ENCODE results near the gene TRABD2A. TPM values are rescaled to one million over a fixed set of nuclear protein-coding genes. Genes with fewer than 3 reads are reported as not detected.

The TRABD2A gene
- total RNA-seq, 2 donors from 2014 or later = 10.3 TPM; not detected in 1

- no peaks in the 10 kb centered on the region for H3K27me3 ChIP-seq (replicated peaks; ENCODE audit: insufficient read depth)
- H3K27ac ChIP-seq = no peak overlapping the region
- DNase-seq (ENCODE audit: low spot score) = no peak
- no peak for TF ChIP-seq POLR2A (IDR thresholded peaks at IDR 0.05)
- TF ChIP-seq, protein P1, sequence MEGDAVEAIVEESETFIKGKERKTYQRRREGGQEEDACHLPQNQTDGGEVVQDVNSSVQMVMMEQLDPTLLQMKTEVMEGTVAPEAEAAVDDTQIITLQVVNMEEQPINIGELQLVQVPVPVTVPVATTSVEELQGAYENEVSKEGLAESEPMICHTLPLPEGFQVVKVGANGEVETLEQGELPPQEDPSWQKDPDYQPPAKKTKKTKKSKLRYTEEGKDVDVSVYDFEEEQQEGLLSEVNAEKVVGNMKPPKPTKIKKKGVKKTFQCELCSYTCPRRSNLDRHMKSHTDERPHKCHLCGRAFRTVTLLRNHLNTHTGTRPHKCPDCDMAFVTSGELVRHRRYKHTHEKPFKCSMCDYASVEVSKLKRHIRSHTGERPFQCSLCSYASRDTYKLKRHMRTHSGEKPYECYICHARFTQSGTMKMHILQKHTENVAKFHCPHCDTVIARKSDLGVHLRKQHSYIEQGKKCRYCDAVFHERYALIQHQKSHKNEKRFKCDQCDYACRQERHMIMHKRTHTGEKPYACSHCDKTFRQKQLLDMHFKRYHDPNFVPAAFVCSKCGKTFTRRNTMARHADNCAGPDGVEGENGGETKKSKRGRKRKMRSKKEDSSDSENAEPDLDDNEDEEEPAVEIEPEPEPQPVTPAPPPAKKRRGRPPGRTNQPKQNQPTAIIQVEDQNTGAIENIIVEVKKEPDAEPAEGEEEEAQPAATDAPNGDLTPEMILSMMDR (IDR thresholded peaks at IDR 0.05) = no peak
- TF ChIP-seq POLR2AphosphoS5 (IDR thresholded peaks at IDR 0.05) = no peak
- no peaks in the 10 kb centered on the region for H3K4me1 ChIP-seq (replicated peaks)
- H3K4me3 ChIP-seq = no peak overlapping the region
- WGBS = 94% methylated on average over 7 of the region's 7 CpGs
- no peaks in the 10 kb centered on the region for H3K36me3 ChIP-seq
- no peaks in the 10 kb centered on the region for H3K9me3 ChIP-seq
- intact Hi-C loops (cut with DNase I) = no loop called here
These were observed 59.1 kb downstream of the TRABD2A start for GRCh38 chr2:84821806-84822205.

DNA sequence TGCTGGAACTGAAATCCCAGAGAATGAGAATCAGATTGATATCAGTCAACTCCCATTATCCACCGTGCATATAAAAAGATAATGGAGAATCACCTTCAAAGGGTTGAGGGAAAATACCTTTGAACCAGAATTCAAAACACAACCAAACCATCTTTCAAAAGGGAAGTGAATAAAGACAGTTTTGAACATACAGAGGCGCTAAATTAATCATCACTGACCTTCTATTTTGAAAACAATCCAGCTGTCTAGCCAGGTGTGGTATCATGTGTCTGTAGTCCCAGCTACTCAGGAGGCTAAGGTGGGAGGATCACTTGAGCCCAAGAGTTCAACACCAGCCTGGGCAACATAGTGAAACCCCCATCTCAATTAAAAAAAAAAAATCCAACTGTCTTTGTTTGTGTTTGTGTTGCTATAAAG lies 63.6 kb downstream of the TRABD2A start:
- H3K27ac ChIP-seq = no peak overlapping the region
- 70% methylated on average over 2 of the region's 2 CpGs for whole genome bisulfite sequencing
- TF ChIP-seq POLR2AphosphoS5 (IDR thresholded peaks at IDR 0.05) (no peak), POLR2A (IDR thresholded peaks at IDR 0.05) (no peak)
- TF ChIP-seq, protein P1 (IDR thresholded peaks at IDR 0.05) = no peak
- no peaks in the 10 kb centered on the region for H3K36me3 ChIP-seq
- intact Hi-C loops (cut with DNase I) = no loop called here
- no peak overlapping the region for H3K4me3 ChIP-seq
- H3K9me3 ChIP-seq = no peaks in the 10 kb centered on the region
- H3K27me3 ChIP-seq (replicated peaks; ENCODE audit: insufficient read depth) = no peaks in the 10 kb centered on the region
- no peaks in the 10 kb centered on the region for H3K4me1 ChIP-seq (replicated peaks)
- no peak for DNase-seq (ENCODE audit: low spot score)

- Histone ChIP-seq H3K9me3 (no peaks in the 10 kb centered on the region), H3K4me1 (replicated peaks) (no peaks in the 10 kb centered on the region), H3K27me3 (replicated peaks; ENCODE audit: insufficient read depth) (no peaks in the 10 kb centered on the region), H3K27ac (no peak overlapping the region), H3K4me3 (no peak overlapping the region), H3K36me3 (no peaks in the 10 kb centered on the region)
- no peak for DNase-seq (ENCODE audit: low spot score)
- TF ChIP-seq POLR2AphosphoS5 (IDR thresholded peaks at IDR 0.05) (no peak), POLR2A (IDR thresholded peaks at IDR 0.05) (no peak)
- TF ChIP-seq, protein P1 (IDR thresholded peaks at IDR 0.05) = no peak
- WGBS = 94% methylated on average over 6 of the region's 6 CpGs
- intact Hi-C loops (cut with DNase I) = no loop called here
These were observed 64.4 kb downstream of the TRABD2A start for GRCh38 chr2:84816426-84817026.

DNA sequence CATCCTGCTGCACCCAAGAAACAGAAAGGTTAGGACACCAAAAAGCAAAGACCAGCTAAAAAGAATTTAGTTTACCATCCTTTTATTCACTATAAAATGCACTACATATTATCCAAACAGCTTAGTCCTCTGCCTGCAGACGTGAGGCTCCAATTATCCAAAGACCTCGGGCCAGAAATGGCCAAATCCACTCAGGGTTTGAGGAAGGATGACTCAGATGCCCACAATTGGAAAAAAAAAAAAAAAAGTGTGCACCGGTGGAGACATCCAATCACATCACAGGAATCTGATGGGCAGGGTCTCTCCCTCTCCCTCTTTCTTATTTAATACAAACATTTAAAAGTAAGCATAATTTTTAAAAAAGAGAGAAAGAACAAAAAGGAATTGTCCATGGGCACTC lies 65.7 kb downstream of the TRABD2A start:
- Histone ChIP-seq H3K27ac (no peak overlapping the region), H3K9me3 (no peaks in the 10 kb centered on the region), H3K27me3 (replicated peaks; ENCODE audit: insufficient read depth) (no peaks in the 10 kb centered on the region), H3K4me1 (replicated peaks) (no peaks in the 10 kb centered on the region), H3K36me3 (no peaks in the 10 kb centered on the region), H3K4me3 (no peak overlapping the region)
- DNase-seq (ENCODE audit: low spot score) = no peak
- TF ChIP-seq POLR2AphosphoS5 (IDR thresholded peaks at IDR 0.05) (no peak), POLR2A (IDR thresholded peaks at IDR 0.05) (no peak)
- TF ChIP-seq, protein P1 (IDR thresholded peaks at IDR 0.05) = no peak
- WGBS = 66% methylated on average over 3 of the region's 3 CpGs
- intact Hi-C loops (cut with DNase I) = no loop called here

- intact Hi-C loops (cut with DNase I) = no loop called here
- WGBS = 100% methylated on average over 6 of the region's 6 CpGs
- no peaks in the 10 kb centered on the region for H3K36me3 ChIP-seq
- no peak for TF ChIP-seq POLR2AphosphoS5 (IDR thresholded peaks at IDR 0.05)
- no peak for TF ChIP-seq POLR2A (IDR thresholded peaks at IDR 0.05)
- TF ChIP-seq, protein P1 (IDR thresholded peaks at IDR 0.05) = no peak
- H3K4me1 ChIP-seq (replicated peaks) = no peaks in the 10 kb centered on the region
- DNase-seq (ENCODE audit: low spot score) = no peak
- H3K27me3 ChIP-seq (replicated peaks; ENCODE audit: insufficient read depth) = no peaks in the 10 kb centered on the region
- H3K9me3 ChIP-seq = no peaks in the 10 kb centered on the region
- H3K4me3 ChIP-seq = no peak overlapping the region
- no peak overlapping the region for H3K27ac ChIP-seq
These were observed 68.9 kb downstream of the TRABD2A start for GRCh38 chr2:84811839-84812431.

Measured in prostate gland (tissue), 2 donors.